ENCODE measurements around the gene ACER1.

The ACER1 gene

DNA sequence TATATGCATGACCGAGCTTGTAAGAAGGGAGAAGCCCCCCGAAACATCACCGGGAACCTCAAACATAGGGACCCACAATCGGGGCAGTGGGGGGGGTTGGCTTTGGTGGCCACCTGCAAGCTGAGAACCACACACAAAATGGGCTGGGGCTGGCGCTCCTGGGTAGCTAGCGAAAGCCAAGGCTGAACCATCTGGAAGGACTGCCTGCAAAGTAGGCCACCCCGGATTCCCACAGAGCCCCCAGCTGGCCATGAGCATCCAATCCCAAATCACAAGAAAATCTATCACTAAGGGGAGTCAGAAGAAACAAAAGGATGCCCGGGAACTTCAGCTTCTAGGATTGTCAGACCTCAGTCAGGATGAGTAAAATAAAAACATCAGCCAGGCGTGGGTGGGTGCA lies 45.1 kb upstream of the ACER1 start:
- no peak overlapping the region for H3K4me2 ChIP-seq (ENCODE audit: low read length)
- peaks cover 6% of the 10 kb centered on the region for H3K4me1 ChIP-seq (ENCODE audit: low read length)
- H2AFZ ChIP-seq (ENCODE audit: low read depth, low read length) = no peak overlapping the region
- peaks cover 46% of the 10 kb centered on the region for H3K36me3 ChIP-seq (replicated peaks; ENCODE audit: low read depth, low read length)
- peaks cover 7% of the 10 kb centered on the region; the same call in 1 of the 2 replicates for H3K9me3 ChIP-seq (ENCODE audit: insufficient read depth, low read length)
- H4K20me1 ChIP-seq (ENCODE audit: insufficient read depth, low read length) = no peaks in the 10 kb centered on the region
- no peaks in the 10 kb centered on the region for H3K79me2 ChIP-seq (ENCODE audit: low read length)
- no peak overlapping the region for H3K27ac ChIP-seq (ENCODE audit: low read length)
- no peak overlapping the region for H3K4me3 ChIP-seq (ENCODE audit: low read length)
- no peaks in the 10 kb centered on the region for H3K27me3 ChIP-seq (ENCODE audit: low read depth, low read length)
- H3K9ac ChIP-seq (ENCODE audit: low read length) = no peak overlapping the region
- TF ChIP-seq EZH2phosphoT487 (IDR thresholded peaks at IDR 0.05; ENCODE audit: low read depth) = no peak
- TF ChIP-seq, protein P1, sequence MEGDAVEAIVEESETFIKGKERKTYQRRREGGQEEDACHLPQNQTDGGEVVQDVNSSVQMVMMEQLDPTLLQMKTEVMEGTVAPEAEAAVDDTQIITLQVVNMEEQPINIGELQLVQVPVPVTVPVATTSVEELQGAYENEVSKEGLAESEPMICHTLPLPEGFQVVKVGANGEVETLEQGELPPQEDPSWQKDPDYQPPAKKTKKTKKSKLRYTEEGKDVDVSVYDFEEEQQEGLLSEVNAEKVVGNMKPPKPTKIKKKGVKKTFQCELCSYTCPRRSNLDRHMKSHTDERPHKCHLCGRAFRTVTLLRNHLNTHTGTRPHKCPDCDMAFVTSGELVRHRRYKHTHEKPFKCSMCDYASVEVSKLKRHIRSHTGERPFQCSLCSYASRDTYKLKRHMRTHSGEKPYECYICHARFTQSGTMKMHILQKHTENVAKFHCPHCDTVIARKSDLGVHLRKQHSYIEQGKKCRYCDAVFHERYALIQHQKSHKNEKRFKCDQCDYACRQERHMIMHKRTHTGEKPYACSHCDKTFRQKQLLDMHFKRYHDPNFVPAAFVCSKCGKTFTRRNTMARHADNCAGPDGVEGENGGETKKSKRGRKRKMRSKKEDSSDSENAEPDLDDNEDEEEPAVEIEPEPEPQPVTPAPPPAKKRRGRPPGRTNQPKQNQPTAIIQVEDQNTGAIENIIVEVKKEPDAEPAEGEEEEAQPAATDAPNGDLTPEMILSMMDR (IDR thresholded peaks at IDR 0.05; ENCODE audit: low read depth, low read length) = no peak

DNA sequence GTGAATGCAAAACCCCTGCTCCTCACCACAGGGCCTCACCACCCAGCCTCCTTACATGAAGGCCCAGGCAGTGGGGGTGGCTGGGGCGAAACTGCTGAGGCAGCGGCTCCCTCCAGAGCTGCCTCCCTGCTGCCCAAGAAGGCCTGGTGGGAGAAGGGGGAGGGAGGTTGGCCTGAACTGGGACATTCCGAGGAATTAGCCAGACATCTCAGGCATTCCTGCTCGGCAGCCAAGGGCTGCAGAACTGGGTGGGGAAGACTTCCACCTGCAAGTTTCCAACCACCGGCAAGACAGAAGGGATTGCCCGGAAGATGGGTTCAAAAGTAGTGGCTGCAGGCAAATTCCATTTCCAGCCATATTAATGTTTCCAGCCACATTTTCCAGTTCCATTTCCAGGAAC lies 44.6 kb upstream of the ACER1 start:
- H3K9ac ChIP-seq (ENCODE audit: low read length) = no peak overlapping the region
- H3K79me2 ChIP-seq (ENCODE audit: low read length) = no peaks in the 10 kb centered on the region
- H3K27me3 ChIP-seq (ENCODE audit: low read depth, low read length) = no peaks in the 10 kb centered on the region
- peaks cover 7% of the 10 kb centered on the region; the same call in 1 of the 2 replicates for H3K9me3 ChIP-seq (ENCODE audit: insufficient read depth, low read length)
- H4K20me1 ChIP-seq (ENCODE audit: insufficient read depth, low read length) = no peaks in the 10 kb centered on the region
- no peak overlapping the region for H3K4me2 ChIP-seq (ENCODE audit: low read length)
- H3K4me3 ChIP-seq (ENCODE audit: low read length) = no peak overlapping the region
- H3K27ac ChIP-seq (ENCODE audit: low read length) = no peak overlapping the region
- peaks cover 6% of the 10 kb centered on the region for H3K4me1 ChIP-seq (ENCODE audit: low read length)
- peaks cover 41% of the 10 kb centered on the region for H3K36me3 ChIP-seq (replicated peaks; ENCODE audit: low read depth, low read length)
- H2AFZ ChIP-seq (ENCODE audit: low read depth, low read length) = no peak overlapping the region
- TF ChIP-seq, protein P1 (IDR thresholded peaks at IDR 0.05; ENCODE audit: low read depth, low read length) = no peak

DNA sequence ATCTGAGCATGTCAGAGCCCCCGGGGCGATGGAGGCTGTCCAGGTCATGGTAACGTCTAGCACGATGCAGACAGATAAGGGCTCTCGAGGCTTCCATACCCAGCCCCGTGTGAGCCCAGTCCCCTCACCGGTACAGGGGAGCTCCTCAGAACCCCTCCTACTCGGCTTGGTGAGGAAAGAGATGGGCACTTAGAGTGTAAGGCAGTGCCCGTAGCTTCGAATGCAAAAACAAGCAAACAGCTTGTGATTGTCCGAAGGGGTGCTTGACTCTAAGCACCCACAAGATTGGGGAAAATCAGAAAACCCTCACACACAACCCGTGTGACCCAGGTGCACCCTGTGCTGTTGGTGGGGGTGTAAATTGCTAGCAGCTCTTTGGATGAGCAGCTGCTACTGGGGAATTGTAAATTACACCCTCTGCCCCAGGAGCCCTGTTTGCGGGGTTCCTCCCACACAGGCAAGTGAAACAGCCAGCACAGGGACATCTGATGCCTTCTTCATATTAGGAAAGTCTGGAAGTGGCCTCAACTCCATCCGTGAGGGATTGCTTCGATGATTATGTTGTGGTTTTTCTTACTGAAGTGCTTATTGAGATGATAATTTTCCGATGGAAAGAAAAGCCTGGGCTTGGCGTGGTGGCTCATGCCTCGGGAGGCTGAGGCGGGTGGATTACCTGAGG lies 43.2 kb upstream of the ACER1 start:
- TF ChIP-seq EZH2phosphoT487 (IDR thresholded peaks at IDR 0.05; ENCODE audit: low read depth) = no peak
- TF ChIP-seq, protein P1 (IDR thresholded peaks at IDR 0.05; ENCODE audit: low read depth, low read length) = no peak
- no peak overlapping the region for H2AFZ ChIP-seq (ENCODE audit: low read depth, low read length)
- no peaks in the 10 kb centered on the region for H3K27me3 ChIP-seq (ENCODE audit: low read depth, low read length)
- no peaks in the 10 kb centered on the region for H4K20me1 ChIP-seq (ENCODE audit: insufficient read depth, low read length)
- H3K27ac ChIP-seq (ENCODE audit: low read length) = no peak overlapping the region
- H3K36me3 ChIP-seq (replicated peaks; ENCODE audit: low read depth, low read length) = peaks cover 32% of the 10 kb centered on the region
- no peaks in the 10 kb centered on the region for H3K79me2 ChIP-seq (ENCODE audit: low read length)
- no peak overlapping the region for H3K4me2 ChIP-seq (ENCODE audit: low read length)
- no peak overlapping the region for H3K4me3 ChIP-seq (ENCODE audit: low read length)
- no peak overlapping the region for H3K9ac ChIP-seq (ENCODE audit: low read length)
- H3K4me1 ChIP-seq (ENCODE audit: low read length) = peaks cover 9% of the 10 kb centered on the region
- peaks cover 7% of the 10 kb centered on the region; the same call in 1 of the 2 replicates for H3K9me3 ChIP-seq (ENCODE audit: insufficient read depth, low read length)

DNA sequence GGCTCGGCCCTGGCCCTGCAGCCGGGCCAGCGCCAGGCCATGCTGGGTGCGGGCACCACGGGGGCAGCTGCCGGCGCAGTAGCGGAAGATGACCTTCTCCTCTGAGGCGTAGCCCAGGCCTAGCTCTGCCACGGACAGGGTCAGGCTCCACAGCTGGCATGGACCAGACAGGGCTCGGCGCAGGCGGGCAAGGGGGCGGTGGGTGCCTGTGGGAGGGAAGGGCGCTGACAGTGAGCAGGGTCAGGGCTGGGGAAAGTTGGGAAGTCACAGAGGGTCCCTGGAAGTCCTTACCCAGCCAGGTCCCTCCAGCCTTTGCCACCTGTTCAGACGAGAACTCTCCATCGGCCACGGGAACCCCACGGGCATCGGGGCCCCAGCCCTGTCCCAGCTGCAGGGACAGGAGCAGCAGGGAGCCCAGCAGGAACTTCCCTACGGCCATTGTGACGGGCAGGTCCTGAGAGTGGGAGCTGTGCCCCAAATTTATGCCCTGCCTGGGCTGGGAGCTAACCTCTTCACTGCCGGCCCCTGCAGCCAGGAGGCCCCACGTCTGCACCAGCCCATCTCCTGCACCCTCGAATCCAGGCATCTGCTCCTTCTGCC lies 42.1 kb upstream of the ACER1 start, which contains the start of gene PSPN:
Gene PSPN (minus strand): TSS at position 523 of the 600 bp plus-strand sequence. CDS start 84 bp downstream, at position 439.
- no peak within 1 kb of the TSS for H2AFZ ChIP-seq (ENCODE audit: low read depth, low read length)
- peaks cover 9% of the 10 kb centered on the region for H3K4me1 ChIP-seq (ENCODE audit: low read length)
- H3K9ac ChIP-seq (ENCODE audit: low read length) = no peak within 1 kb of the TSS
- H3K9me3 ChIP-seq (ENCODE audit: insufficient read depth, low read length) = peaks cover 7% of the 10 kb centered on the region; the same call in 1 of the 2 replicates
- no peaks in the 10 kb centered on the region for H3K79me2 ChIP-seq (ENCODE audit: low read length)
- no peak within 1 kb of the TSS for H3K27ac ChIP-seq (ENCODE audit: low read length)
- H4K20me1 ChIP-seq (ENCODE audit: insufficient read depth, low read length) = no peaks in the 10 kb centered on the region
- TF ChIP-seq, protein P1 (IDR thresholded peaks at IDR 0.05; ENCODE audit: low read depth, low read length) = no peak
- TF ChIP-seq EZH2phosphoT487 (IDR thresholded peaks at IDR 0.05; ENCODE audit: low read depth) = no peak
- no peak within 1 kb of the TSS for H3K4me2 ChIP-seq (ENCODE audit: low read length)
- H3K27me3 ChIP-seq (ENCODE audit: low read depth, low read length) = no peaks in the 10 kb centered on the region
- no peak within 1 kb of the TSS for H3K4me3 ChIP-seq (ENCODE audit: low read length)
- peaks cover 21% of the 10 kb centered on the region for H3K36me3 ChIP-seq (replicated peaks; ENCODE audit: low read depth, low read length)
